Measurements from ENCODE around the gene TOR1AIP1.

TOR1AIP1 gene

GRCh38 chr1:179917601-179918429, 35.7 kb downstream of the TOR1AIP1 start:
- no peaks in the 10 kb centered on the region for H3K9me3 ChIP-seq (ENCODE audit: severe bottlenecking)
- no peak for DNase-seq
- peaks cover 47% of the 10 kb centered on the region for H3K36me3 ChIP-seq
- no peak for TF ChIP-seq CTCF (IDR thresholded peaks at IDR 0.05; ENCODE audit: low read depth, low read length)
- H3K27me3 ChIP-seq (ENCODE audit: insufficient read depth, low read depth, severe bottlenecking) = no peaks in the 10 kb centered on the region
- H3K4me3 ChIP-seq (ENCODE audit: low read depth, low read length) = no peak overlapping the region
- H3K27ac ChIP-seq = no peak overlapping the region

DNA sequence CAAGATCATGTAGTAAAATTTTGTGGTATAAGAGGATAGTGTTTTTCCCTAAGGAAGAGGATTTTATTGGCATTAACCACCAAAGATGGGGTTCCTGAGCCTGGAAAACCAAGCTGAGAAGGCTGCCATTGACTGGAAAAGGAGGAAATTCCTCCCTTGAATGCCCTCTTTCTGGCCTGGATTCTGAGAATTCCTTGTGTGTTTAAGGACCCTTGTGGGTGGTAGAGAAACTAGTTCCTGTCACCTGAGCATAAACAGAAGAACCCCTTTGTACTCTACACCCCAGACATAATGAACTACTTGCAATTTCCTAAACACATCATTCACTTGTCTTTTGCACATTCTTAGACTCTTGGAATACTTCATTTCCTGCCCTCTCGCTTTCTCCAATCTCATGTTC, 39.4 kb downstream of the TOR1AIP1 start:
- no peak for TF ChIP-seq CTCF (IDR thresholded peaks at IDR 0.05; ENCODE audit: low read depth, low read length)
- Histone ChIP-seq H3K27me3 (ENCODE audit: insufficient read depth, low read depth, severe bottlenecking) (no peaks in the 10 kb centered on the region), H3K9me3 (ENCODE audit: severe bottlenecking) (no peaks in the 10 kb centered on the region), H3K27ac (no peak overlapping the region), H3K4me3 (ENCODE audit: low read depth, low read length) (no peak overlapping the region), H3K36me3 (peaks cover 25% of the 10 kb centered on the region)
- DNase-seq = no peak

DNA sequence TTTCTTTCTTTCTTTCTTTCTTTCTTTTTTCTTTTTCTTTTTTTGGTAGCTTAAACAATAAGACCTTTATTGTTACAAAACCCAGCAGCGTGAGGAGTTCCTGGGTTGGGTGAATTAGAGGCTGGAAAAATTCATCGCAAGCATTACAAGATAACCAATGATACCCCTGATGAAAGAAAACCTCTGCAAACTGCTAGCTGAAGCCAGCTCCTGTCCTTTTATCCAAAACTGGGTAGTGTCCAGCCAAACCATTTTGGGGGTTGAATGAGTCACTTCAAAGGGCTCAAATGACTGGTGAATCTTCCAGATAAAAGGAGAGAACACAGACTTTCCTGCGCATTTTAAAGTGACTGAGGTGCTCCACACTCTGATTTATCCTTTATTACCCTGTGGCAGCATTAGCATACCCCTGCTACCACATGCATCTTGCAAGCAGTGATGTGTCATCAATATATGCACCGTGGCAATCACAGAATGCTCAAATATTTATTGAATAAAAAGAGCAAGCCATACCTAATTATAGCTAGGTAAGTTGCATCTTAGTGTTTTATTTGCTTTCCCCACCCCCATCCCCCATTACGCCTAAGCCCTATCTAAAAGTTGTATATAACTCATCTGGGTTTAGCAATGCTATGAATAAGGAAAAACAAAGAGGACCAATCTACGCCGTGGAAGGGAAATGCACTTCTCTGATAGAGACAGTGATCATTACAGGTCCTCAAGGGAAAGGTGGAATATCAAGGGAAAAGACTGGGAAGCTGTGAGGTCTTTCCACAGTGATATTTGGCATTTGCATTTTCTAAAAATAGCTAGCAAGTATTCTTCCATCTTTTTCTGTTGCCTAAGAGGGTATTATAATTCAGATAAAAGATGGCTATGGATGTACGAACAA, 40.1 kb downstream of the TOR1AIP1 start:
- Histone ChIP-seq H3K4me3 (ENCODE audit: low read depth, low read length) (no peak overlapping the region), H3K36me3 (peaks cover 23% of the 10 kb centered on the region), H3K9me3 (ENCODE audit: severe bottlenecking) (no peaks in the 10 kb centered on the region), H3K27ac (no peak overlapping the region), H3K27me3 (ENCODE audit: insufficient read depth, low read depth, severe bottlenecking) (no peaks in the 10 kb centered on the region)
- no peak for TF ChIP-seq CTCF (IDR thresholded peaks at IDR 0.05; ENCODE audit: low read depth, low read length)
- no peak for DNase-seq

DNA sequence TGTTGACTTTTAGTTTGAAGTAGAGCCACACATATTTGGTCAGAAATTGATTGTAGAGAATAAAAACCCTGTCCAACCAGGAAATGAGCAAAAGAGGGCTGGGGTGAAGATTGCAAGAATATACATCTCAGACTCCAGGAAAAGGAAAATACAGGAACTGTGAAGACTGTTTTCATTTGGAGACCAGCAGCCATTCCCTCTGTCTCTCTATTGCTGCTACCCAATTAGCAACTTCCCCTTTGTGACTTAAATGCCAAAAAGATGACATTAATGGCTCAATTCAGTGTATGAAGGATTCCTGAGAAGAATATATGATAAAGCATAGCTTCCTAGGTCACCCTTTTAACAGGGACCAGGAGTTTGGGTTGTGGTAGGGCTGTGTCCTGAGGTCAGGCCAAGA, 40.9 kb downstream of the TOR1AIP1 start:
- Histone ChIP-seq H3K4me3 (ENCODE audit: low read depth, low read length) (no peak overlapping the region), H3K36me3 (peaks cover 15% of the 10 kb centered on the region), H3K27me3 (ENCODE audit: insufficient read depth, low read depth, severe bottlenecking) (no peaks in the 10 kb centered on the region), H3K9me3 (ENCODE audit: severe bottlenecking) (no peaks in the 10 kb centered on the region), H3K27ac (no peak overlapping the region)
- no peak for DNase-seq
- TF ChIP-seq CTCF (IDR thresholded peaks at IDR 0.05; ENCODE audit: low read depth, low read length) = no peak

- DNase-seq = no peak
- no peaks in the 10 kb centered on the region for H3K9me3 ChIP-seq (ENCODE audit: severe bottlenecking)
- no peaks in the 10 kb centered on the region for H3K27me3 ChIP-seq (ENCODE audit: insufficient read depth, low read depth, severe bottlenecking)
- H3K36me3 ChIP-seq = peaks cover 4% of the 10 kb centered on the region
- no peak overlapping the region for H3K4me3 ChIP-seq (ENCODE audit: low read depth, low read length)
- no peak overlapping the region for H3K27ac ChIP-seq
- TF ChIP-seq CTCF (IDR thresholded peaks at IDR 0.05; ENCODE audit: low read depth, low read length) = no peak
Observed at GRCh38 chr1:179924268-179924667, 42.2 kb downstream of the TOR1AIP1 start.
